GM18519 (cell line): ENCODE results near the gene FCAMR.

ENCODE experiments used
- ATAC-seq: cut with Tn5 transposase; IDR thresholded peaks from one replicate; pipeline ENCODE4 v1.9.1; 2021; ENCODE audit warnings: mild to moderate bottlenecking, moderate library complexity; ENCODE audit not compliant: unreplicated experiment, low FRiP score

Gene FCAMR

DNA sequence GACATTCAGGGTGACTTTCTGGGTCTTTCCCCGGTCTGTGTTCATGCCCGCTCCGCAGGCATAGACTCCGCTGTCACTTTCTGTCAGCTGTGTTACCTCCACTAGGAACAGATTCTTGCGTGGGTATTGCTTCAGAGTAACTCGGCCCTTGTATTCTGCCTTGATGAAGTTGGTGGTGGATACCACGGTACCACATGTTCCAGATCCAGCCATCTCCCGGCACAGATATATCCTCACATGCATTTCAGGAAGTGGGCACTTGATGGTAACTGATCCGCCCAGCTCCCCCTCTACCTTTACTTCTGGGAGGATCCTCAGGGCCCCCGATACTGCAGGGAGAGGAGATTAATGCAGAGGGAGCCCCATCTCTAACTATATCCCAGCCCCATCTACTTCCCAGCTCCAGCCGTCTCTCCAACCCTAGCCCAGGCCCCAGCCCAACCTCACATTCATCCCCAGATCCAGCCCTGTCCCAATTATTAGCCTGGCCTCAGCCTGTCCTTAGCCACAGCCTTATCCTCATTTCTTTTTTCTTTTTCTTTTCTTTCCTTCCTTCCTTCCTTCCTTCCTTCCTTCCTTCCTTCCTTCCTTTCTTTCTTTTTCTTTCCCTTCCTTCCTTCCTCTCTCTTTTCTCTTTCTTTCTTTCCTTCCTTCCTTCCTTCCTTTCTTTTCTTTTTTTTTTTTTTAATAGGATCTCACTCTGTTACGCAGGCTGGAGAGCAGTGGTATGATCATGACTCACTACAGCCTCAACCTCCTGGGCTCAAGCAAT, 56.3 kb downstream of the FCAMR start:
- no peak for ATAC-seq

DNA sequence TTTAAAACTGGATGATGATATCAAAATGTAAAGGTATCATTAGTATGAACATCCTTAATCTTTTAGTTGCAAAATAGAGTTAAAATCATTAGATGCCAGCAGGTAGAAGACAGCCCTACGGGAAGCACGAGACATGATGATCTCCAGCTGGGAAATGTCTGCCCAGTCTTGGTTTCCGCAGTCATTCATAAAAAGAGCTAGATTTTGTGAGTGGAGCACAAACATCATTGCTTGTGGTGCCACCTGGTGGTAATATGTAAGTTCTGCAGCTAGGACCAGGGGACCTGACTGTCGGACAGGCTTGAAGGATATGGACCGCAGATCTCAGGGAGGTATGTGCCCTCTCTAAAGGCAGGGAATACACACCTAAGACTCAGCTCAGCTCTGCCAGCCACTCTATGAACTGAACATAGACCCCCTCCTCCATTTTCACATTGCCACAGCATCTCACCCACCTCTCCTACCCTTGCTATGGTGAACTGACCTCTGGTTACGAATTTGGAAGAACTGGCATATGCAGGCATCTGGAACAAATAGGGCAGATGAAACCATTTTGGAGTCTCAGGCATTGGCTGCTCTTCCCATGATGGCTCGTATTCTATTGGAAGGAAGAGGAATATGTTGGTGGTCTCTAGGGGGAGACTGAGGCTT, 57.7 kb downstream of the FCAMR start:
- no peak for ATAC-seq

DNA sequence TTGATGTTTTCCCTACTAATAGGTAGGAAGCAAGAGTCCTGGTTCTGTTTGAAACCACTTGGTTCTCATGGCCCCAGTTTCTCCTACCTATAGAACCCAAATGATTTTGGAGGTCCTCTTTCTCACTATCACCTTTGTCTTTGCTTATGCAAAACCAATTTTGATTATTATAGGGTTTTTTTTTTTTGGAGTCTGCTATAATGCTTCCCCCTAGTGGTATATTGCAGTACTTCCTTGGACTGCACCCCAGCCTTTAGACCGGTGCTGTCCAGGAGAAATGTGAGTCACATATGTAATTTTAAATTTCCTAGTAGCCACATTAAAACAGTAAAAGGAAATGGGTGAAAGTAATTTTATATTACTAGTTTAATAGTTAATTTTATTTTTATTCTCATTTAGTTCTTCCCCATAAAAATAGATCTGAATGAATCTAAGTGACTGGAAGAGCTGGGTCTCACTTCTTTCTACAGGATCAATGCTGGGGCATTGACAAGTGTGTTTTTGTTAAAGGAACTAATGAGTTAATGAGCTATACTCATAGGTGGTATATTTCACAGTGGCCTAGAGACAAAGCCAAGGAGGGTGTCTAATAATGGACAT, 59.1 kb downstream of the FCAMR start:
- no peak for ATAC-seq

DNA sequence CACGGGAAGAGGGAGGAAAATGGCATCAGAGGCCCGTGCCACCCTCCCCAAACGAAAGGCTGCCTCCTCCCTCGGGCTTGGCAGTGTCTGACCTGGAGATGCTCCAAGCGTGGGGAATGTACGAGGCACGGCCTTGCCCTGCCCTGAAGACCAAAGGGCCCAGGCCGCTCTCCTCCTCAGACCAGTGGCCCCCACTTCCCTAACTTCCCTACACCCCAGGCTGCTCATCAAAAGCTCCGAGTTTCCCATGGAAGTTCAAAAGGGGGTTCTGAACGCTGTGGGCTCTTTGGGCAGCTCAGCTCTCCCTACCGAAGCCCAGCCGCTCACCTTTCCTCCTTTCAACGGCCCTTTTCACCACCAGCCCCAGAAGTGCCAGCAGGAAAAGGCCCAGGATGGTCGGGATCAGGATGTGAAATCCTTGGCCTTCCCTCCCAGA, 60.4 kb downstream of the FCAMR start:
- ATAC-seq: no peak

DNA sequence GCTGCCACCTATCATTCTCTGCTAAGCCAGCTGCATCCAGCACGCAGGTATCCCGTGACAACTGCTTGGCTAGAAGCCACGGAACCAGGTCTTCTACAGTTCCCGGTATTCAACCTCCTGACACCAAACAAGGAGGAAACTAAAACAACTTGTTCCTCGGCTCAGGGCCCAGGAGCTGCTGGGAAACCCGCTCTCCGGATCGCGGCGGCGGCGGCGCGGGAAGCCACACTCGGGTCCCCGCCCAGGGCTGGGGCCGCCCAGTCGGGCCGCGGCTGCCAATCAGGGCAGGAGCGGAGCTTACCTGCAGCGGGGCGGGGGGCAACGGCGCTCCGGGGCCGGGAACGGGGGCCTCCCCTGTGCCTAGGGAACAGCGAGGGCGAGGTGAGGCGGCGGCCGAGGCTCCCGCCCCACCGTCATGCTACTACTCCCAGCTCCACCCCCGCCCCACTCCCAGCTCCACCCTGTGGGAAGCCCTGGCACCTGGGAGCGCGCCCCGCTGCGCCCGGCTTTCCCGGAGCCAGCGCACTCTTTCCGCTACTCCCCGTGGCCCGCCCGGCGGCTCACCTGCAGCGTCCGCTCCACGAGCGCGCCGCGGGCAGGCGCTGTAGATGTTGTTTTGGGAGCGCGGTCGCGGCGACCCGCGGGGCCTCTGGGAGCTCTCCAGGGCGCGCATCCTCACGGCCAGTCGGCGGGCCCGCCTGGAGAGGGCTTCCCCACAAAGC, 60.9 kb downstream of the FCAMR start:
- no peak for ATAC-seq

DNA sequence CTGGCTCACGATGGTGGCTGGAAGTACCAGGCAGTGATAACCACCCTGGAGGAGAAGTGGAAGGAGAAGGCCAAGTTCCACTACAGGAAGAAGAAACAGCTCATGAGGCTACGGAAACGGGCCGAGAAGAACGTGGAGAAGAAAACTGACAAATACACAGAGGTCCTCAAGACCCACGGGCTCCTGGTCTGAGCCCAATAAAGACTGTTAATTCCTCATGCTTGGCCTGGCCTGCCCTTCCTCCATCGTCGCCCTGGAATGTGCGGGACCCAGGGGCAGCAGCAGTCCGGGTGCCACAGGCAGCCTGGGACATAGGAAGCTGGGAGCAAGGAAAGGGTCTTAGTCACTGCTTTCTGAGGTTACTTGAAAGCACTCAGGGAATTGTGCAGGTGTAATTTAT, 62.2 kb downstream of the FCAMR start:
- no peak for ATAC-seq
